Glomerular endothelial cell (primary cell): Measurements from ENCODE around the gene FBXO42. TPM values are rescaled to one million over a fixed set of nuclear protein-coding genes. Genes with fewer than 3 reads are reported as not detected.

ENCODE experiments used
- DNase-seq: peaks from one replicate; pipeline ENCODE4 v3.0.0-alpha.2; 2011; ENCODE audit warnings: low read depth, low spot score; ENCODE audit errors: extremely low read depth
- total RNA-seq: library from RNA; depleted of rRNA; stranded (reverse); fragments of >200 nt; gene quantifications from 2 replicates; pipeline ENCODE4 v1.2.3, GENCODE V29; 2015

The FBXO42 gene
- total RNA-seq, 1 donor from 2014 or later, result 20.9 TPM

DNA sequence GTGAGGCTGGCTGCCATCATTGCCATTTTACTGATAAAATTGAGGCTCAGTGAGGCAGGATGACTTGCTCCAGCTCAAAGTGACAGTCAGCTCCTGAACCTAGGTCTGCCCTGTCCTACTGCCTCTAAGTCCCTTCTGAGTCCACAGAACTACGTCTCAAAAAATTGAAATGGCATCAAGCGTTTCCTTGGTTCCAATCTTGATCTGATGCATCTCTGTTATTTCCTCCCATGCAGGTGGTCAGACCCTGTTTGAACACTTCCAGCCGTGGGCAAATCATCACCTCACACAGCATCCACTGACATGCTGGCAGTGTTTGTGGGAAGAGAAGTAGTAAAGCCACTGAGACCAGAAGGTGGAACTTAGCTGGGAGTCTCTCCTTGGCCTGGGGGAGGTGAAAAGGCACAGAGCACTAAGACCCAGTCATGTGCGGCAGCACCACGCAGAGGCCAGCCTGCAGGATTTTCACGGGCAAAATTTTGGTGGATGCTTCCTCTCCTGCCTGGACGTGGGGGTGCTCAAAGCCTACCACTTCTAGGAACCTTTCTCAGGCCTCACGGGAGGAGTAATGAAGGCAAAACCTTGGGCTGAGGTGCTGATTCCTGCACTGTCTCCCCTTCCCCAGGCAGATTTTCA is 107.5 kb downstream of the FBXO42 start:
- no peak for DNase-seq

DNA sequence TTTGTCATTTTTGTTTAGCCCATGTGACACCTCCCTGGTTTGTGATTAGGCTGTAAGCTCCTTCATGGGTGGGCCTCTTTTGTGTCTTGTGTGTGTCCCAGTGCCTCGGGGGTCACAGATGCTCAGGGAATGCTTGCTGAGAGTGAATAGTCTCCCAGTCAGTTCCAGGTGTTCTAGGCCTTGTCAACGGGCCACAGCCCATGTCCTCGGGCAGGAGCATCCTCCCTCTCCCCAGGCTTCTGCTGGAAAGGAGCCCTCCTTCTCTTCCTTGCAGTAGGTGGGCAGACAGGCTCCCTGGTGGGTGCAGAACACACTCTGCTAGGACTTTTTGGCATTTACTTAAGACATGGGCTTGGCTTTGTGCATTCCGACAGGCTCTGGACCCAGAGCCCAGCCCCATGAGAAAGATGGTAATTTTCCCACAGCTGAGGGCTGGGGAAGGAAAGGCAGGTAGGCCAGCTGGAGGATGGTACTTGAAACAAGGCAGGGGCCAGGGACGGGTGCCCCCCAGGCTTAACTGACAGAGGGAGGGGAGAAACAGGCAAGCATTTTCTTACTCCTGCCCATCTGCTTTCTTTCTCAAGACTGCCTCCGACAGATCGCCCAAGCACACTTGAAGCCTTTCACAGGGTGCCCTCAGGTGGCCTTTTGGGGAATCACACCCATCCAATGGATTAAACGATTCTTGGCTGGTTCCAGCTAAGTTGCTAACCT is 108.2 kb downstream of the FBXO42 start:
- DNase-seq, result peak; percentile 78

DNA sequence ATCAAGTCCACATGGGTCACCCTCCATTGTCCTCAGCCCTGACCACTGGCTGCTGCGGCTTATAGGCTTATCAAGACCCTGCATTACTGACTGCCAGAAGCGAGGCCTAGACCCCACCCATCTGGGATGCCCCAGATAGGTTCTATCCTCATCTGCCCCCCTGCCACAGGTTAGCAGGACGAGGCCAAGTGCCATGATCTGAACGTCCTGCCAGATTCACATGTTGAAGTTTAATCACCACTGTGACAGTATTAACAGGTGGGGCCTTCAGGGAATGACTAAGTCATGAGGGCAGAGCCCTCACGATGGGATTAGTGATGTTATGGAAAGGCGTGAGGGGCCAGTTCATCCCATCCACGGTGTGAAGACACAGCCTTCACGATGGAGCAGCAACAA is 109.1 kb downstream of the FBXO42 start:
- DNase-seq, result no peak

DNA sequence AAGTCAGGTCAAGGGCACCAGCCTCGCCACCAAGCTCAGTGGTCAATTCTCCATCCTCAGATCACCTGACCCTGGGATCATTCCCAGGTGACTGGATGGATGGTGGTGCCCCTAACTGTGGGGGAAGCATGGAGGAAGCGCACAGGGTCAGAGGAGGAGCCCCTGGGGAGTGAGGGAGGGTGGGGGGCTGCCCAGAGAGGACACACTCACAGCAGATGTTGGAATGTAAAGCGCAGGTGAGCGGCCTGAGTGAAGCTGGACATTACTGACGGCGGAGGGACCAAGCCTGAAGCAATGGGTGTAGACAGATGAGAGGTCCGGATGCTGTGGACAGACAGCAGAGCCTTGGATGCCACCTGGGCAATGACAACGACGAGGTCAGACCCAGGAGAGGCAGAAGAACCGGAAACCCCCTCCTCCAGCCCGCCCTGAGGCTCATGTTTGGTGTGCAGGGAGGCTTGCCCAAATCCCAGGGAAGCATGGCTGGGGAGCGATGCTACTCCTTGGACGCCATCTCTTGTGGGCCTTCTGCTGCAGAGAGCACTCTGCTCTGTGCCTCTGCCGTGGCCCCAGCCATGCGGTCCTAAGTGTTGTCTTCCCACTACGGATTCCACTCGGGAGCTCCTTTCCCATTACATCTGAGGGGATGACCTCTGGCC is 109.6 kb downstream of the FBXO42 start:
- DNase-seq, result no peak

DNA sequence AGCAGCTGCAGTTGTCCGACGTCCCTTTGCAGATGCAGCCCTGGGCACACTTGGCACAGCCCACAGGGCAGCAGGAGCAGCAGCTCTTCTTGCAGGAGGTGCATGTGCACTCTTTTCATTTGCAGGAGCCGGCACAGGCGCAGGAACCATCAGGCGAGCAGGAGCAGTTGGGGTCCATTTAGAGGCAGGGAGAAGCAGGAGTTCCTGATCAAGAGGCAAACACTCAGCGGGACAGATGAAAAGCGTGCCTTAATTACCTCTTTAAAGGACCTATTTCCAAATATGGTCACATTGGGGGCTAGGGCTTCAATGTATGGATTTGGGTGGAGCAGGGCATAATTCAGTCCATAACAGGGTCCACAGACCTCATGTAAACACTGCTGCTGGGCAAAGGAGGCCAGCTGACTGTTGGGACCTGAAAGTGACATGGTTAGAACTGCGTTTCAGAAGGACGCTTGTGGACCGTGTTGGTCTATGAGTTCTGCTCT is 111.0 kb downstream of the FBXO42 start:
- no peak for DNase-seq

DNA sequence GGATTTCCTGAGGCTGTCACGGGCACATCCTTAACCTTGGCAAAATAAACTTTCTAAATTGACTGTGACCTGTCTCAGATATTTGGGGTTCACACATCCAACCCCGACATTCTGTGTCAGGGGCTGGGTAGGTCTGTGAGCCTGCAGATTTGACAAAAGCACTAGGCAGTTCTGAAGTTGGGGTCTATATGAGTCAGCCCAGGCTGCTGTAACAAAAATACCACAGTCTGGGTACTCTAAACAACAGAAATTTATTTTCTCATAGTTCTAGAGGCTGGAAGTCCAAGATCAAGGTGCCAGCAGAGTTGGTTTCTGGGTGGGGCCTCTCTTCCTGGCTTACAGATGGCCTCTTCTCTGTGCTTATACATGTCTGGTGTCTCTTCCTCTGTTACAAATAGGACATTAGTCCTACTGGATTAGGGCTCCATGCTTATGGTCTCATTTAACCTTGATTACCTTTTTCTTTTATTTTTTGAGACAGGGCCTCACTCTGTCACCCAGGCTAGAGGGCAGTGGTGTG is 112.2 kb downstream of the FBXO42 start:
- no peak for DNase-seq

DNA sequence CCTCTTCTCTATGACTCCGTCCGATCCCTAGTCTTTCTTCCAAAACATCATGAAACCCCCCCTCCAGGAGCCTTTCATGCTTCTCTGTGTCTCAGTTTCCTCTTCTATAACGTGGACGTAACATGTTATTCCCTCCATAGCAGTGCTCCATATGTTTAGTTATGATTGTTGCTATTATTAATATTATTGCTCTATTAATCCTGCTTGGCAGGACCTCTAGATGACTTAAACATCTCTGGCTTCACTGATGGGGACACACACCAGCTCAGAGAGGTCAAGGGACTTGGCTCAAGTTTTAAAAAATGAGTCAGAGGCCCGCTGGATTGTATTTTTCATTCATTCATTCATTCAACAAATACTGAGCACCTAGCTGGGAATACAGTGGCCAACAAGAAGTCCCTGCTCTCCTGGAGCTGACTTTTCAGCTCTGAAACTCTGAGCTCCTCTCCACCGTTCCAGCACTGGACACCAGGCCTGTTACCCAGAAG is 114.9 kb downstream of the FBXO42 start:
- DNase-seq, result no peak

DNA sequence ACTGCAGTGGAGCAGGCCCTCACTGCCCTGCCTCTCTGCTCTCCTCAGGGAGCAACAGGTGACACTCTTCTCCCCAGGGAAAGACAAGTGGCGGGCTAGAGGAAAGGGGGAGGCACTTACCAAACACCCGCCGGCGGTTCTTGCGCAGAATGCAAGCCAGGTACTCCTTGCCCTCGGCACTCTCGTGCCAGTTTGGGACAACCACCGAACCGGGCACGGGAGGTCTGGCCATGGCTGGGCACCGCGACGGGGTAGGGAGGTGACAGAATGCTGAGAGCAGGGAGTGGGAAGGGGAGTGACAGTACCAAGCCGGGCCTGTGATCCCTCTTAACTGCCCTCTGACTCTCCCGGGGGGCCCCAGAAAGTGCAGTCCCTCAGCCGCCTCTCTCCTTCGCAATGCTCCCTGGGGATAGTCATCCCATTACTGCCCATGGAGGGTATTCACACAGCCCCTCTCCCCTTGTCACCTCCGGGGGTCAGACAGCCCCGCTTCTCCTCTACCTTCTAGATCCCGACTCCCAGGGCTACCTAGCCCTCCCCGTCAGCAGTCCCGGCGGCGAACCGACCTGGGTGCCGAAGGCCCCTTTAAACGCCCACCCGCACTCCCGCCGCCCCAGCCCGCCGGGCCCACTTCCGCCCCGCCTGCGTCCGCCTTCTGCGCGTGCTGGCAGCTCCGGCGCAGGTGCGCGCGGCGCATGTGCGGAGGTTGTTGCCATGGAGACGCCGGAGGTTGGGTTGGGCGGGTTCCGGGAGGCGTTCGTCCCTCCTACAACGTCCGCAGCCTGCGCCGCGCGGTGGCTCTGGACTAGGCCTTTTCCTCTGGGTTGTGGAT is 115.6 kb downstream of the FBXO42 start, which contains the start of gene CPLANE2:
Gene CPLANE2 (minus strand): TSS at position 673 of the 832 bp plus-strand sequence. CDS start 441 bp downstream, at position 232.
- DNase-seq, result no peak

DNA sequence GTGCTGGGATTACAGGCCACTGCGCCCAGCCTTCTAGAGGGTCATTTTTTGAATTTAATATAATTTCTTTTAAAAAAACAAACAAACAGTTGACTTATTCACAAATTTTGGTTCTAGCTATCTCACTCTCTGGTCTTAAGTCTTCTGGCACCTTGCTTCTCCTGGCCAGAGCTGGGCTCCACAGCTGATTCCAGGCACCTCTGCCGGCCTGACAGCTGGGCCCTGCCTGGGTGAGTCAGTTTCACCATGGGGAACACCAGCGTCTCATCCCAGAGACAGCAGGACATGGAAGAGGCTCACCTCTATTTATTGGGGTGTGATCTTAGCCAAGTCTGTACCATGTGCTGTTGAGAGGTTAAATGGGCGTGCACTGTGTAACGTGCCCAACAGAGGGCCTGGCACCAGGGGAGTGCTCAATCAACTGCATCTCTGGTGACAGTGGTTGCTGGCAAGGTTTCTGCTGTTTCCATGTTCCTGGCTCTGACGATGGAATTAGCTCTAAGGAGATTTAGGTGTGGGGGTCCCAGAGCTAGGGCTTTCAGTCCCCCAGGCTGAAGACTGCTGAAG is 116.3 kb downstream of the FBXO42 start:
- DNase-seq, result no peak

DNA sequence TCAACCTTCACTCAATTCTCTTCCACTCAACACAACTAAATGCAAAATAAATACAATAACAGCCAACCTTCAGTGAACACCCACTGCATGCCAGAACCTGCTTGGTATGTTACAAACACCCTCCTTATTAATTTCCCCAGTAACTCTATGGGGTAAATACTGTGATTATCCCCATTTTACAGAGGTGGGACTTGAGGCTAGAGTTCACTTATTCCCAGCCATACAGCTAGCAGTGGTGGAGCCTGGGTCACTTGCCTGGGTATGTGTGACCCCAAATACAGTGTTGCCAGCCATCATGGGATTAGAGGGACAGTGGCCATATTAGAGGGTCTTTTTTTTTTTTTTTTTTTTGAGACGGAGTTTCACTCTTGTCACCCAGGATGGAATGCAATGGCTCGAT is 116.9 kb downstream of the FBXO42 start:
- DNase-seq, result no peak

DNA sequence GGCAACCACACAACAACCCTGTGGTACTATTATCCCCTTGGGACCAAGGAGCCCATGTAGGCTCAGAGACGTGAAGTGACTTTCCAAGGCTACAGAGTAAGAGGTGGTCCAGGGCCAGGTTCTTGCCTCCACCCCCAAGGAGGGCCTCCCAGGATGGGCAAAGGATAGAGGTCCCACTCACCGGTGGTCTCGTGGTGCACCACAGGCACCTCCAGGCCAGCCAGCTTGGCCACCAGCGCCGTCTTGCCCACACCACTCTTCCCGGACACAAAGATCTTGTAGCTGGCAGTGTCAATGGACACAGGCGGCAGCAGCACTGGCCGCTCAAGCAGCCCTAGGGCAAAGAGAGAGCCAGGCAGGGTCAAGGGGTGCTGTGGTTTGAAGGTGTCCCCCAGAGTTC is 118.8 kb downstream of the FBXO42 start:
- no peak for DNase-seq

DNA sequence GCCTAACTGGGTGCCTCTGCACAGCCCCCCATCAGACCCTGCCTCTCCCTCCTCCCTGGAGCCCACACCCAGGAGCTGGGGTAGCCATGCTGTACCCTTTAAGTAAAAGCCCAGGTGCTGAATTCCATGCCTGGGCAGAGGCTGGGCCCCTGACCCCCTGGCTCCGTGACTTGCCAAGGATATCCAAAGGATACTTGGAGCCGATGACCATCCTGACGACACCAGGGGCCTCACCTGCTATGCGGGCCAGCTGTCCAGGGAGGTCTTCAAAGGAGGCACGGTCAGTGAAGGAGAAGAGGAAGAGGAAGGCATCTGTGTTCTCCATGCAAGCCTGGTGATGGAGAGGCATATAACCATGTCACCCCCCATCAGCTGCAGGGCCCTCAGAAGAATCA is 120.0 kb downstream of the FBXO42 start:
- no peak for DNase-seq

DNA sequence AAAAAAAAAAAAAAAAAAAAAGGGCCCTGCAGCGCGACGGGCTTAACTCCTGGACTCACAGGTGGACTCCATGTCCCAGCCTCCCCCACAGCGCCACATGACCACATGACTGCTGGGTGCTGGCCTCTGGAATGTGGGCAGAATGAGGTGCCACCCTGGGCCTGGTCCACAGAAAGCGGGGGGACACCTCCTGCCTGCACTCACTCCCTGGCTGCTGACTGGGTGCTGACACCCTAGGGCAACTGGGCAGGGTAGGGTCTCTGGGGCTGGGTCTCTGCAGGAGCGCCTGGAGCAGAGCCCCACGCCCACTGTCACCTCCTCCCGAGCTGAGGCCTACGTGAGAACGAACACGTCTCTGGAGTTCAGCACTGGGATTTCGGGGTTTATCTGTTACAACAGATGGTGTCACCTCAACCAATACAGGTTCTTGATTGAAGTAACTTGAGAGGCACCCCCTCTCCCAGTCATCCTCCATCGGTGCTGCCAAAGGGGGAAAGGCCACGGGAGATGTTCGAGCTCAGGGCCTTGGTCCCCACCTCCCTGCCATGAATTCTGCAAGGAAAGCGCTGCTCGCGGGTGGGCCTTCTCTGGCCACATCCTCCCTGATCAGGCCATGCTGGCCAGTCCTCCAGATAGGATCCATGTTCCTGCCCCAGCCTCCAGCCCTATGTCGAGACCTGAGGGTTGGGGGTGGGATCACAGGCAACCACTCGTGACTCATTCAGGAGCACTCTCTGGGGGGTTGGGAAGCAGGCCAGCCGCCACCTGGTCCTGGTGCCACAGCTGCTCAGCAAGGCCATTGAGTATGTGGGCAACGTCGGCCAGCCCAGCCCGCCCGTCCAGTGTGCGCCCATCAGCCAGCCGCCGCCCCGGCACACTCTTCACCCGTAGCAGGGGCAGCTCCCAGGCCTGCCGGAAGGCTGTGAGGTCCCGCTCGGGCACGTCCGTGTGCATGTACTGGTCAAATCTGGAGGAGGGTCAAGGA is 120.7 kb downstream of the FBXO42 start:
- DNase-seq, result no peak

DNA sequence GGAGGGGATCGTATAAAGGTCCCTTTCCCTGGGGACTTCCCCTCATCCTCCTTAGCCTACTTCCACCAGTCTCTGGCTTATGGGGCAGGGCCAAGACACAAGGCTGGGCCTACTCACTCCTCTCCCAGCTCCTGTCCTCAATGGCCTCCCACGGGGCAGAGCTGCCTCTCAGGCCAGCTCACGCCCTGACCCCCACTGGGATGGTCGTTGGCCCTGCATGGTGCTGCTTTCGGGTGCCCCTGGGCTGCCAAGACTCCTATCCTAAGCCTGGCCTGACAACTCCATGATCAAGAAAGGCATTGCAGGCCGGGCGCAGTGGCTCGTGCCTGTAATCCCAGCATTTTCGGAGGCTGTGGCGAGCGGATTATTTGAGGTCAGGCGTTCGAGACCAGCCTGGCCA is 121.5 kb downstream of the FBXO42 start:
- no peak for DNase-seq

DNA sequence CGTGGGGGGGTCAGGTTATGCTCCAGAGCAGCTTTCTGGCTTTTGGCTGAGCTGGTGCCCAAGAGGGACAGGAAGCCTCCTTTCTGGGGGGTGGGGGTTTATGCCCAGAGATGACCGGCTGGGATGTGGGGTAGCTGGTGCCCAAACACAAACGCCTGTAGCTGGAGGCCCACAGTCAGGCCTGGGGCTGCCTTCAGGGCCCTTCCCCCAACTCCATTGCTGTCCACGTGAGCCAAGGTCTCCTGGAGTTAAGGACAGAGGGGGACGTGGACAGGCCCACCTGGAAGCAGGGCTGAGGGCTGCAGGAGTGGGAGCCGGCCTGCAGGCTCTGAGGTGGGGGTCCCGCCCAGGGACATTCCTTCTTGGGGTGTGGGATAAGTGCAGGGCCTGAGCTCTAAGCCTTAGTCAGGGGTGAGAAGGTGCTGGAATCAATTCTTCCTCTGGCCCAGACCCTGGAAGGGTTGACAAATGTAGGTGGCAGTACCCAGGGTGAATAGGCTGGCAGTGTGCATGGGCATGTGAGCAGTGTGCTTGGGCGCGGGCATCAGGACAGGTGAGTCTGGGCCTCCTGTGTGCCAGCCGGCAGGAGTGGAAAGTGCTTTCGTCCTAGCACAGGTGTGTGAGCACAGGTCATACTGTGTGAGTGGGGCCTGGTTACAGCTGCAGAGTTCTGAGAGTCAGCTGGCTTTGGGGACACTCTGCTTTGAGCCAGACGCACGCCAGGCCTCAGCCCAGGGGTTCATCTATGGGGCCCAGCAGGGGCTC is 122.1 kb downstream of the FBXO42 start:
- no peak for DNase-seq

DNA sequence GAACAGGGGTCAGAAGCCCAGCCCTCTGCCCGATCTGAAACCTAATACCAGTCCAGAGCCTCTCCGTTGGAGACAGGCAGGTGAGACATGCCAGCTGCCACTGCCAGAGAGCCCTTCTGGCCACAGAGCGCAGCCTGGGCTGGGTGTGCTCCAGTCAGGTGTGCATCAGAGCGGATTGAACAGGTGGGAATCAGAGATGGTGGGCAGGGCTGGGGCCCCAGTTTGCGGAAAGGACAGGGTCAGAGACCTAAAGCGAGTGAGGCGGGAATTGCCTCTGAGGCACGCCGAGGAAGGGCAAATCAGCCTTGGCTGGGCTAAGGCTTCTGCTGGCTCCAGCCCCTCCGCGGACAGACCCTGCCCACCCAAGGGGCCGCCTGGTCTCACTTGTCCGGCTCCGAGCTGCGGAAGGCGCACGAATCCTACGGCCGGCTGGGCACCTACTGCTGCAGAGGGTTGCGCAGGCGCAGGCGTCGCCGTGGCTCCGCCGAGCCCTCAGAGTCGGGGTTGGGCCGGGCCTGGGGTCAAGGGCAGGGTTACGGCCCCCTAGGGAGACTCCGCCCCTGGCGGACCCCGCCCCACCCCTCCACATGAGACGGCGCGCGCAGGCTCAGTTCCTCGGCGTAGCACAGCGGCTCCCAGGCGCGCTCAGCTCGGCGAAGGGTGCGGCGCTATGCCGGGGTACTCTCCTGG is 125.6 kb downstream of the FBXO42 start:
- no peak for DNase-seq

DNA sequence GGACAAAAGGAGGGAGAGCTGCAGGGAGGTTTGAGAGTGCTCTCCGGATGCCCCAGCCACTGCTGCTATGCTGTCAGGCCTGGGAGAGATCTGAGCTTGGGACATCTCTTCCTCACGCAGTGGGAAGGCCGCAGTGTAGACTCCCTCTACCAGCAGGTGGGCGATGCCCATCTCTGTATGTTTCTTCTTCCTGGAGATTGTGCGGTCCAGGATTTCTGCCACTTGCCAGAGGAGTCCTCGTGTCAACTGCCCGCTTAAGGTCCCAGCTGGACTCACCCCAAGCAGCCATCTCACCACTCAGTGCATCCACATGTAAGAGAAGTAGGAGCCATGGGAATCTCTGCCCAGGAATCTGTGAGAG is 126.2 kb downstream of the FBXO42 start:
- DNase-seq, result no peak

DNA sequence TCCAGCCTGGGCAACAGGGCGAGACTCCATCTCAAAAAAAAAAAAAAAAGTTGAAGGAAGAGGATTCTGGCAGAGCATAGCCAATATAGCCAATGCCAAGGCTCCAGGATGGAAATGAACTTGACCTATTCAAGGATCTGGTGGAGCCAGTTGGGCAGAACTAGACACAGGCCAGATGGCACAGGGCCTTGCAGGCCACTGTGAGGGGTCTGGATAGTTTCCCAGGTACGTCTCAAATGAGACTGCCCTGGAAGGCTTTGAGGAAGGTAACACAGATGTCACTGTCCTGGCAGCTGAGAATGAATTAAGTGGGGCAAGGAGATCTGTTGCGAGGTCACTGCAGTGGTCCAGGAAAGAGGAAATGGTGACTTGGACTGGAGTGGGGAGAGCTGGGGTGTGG is 127.8 kb downstream of the FBXO42 start:
- DNase-seq, result no peak
